MCF 10A (cell line): ENCODE measurements around the gene ARFGAP3. TPM values are rescaled to one million over a fixed set of nuclear protein-coding genes. Genes with fewer than 3 reads are reported as not detected.

Experiments used
- BruUV-seq: library from RNA; stranded (reverse); fragments of 400-500 nt; replicated peaks from 2 replicates; lab custom pipeline; 2021; lab: Mats Ljungman, UMichigan
- CTCF ChIA-PET: fragments of 300-600 bp; sonication (Branson Sonifier 250); formaldehyde crosslinking; extraction: SDS; loops from one replicate; lab custom pipeline; 2021; ENCODE audit warnings: antibody characterized with exemption, inconsistent platforms; lab: Yijun Ruan, JAX
- POLR2A ChIA-PET: fragments of 300-600, 350-650 bp; sonication (Branson Sonifier 250); formaldehyde crosslinking; extraction: SDS; loops from one replicate; lab custom pipeline; 2020; ENCODE audit warnings: antibody characterized with exemption, inconsistent platforms; lab: Yijun Ruan, JAX
- DNase-seq: peaks from one replicate; pipeline ENCODE4 v3.0.0-alpha.2; 2018; ENCODE audit not compliant: unreplicated experiment
- H3K27ac Mint-ChIP-seq: one replicate; pipeline ENCODE4 v1.8.0; 2022; ENCODE audit warnings: mild to moderate bottlenecking, low read depth, mixed read lengths; ENCODE audit not compliant: unreplicated experiment
- H3K27me3 Mint-ChIP-seq: one replicate; pipeline ENCODE4 v1.8.0; 2022; ENCODE audit warnings: mixed read lengths; ENCODE audit not compliant: insufficient read depth, unreplicated experiment
- H3K36me3 Mint-ChIP-seq: one replicate; pipeline ENCODE4 v1.8.0; 2022; ENCODE audit warnings: mild to moderate bottlenecking, moderate library complexity, mixed read lengths; ENCODE audit not compliant: insufficient read depth, unreplicated experiment
- H3K4me1 Mint-ChIP-seq: one replicate; pipeline ENCODE4 v1.8.0; 2022; ENCODE audit warnings: mixed read lengths; ENCODE audit not compliant: insufficient read depth, unreplicated experiment
- H3K4me3 Mint-ChIP-seq: one replicate; pipeline ENCODE4 v1.8.0; 2022; ENCODE audit warnings: mild to moderate bottlenecking, moderate library complexity, mixed read lengths; ENCODE audit not compliant: unreplicated experiment
- H3K9me3 Mint-ChIP-seq: one replicate; pipeline ENCODE4 v1.8.0; 2022; ENCODE audit warnings: mixed read lengths; ENCODE audit not compliant: unreplicated experiment
- CTCF ChIP-seq: fragments of 200-600 bp; IDR thresholded peaks from one replicate; pipeline ENCODE4 v1.8.0; 2022; ENCODE audit warnings: antibody characterized with exemption, mild to moderate bottlenecking; ENCODE audit not compliant: unreplicated experiment
- intact Hi-C: fragments of 100-400 bp; cut with micrococcal nuclease; formaldehyde crosslinking; loops from 2 replicates; pipeline ENCODE4 v1.14.1; 2022
- total RNA-seq: library from RNA; stranded (reverse); gene quantifications from 2 replicates; pipeline ENCODE4 v1.2.3, GENCODE V29; 2022

The ARFGAP3 gene
- total RNA-seq, 1 experiment from 2014 or later = 67.1 TPM

GRCh38 chr22:42904050-42904449 lies 47.0 kb upstream of the ARFGAP3 start:
- BruUV-seq = no TSS peak
- Mint-ChIP-seq H3K4me1 (peaks cover 39% of the 10 kb centered on the region), H3K27me3 (no peaks in the 10 kb centered on the region), H3K27ac (no peak overlapping the region), H3K36me3 (no peaks in the 10 kb centered on the region), H3K9me3 (no peaks in the 10 kb centered on the region), H3K4me3 (no peak overlapping the region)
- CTCF ChIA-PET = interaction anchor here (0.6 to 1.2 kb wide), 3 partner anchors 14 to 297 kb away, joined by 3 to 4 read pairs (median 3); no protein-coding TSS in a partner anchor
- intact Hi-C loops = no loop called here
- no peak for DNase-seq
- POLR2A ChIA-PET = no interaction called here
- TF ChIP-seq CTCF = no peak

- Mint-ChIP-seq H3K9me3 (no peaks in the 10 kb centered on the region), H3K27ac (no peak overlapping the region), H3K4me1 (peaks cover 32% of the 10 kb centered on the region), H3K27me3 (no peaks in the 10 kb centered on the region), H3K4me3 (no peak overlapping the region), H3K36me3 (no peaks in the 10 kb centered on the region)
- ChIA-PET CTCF (interaction anchor here (0.6 kb wide), 2 partner anchors 16 to 184 kb away, joined by 3 read pairs; no protein-coding TSS in a partner anchor), POLR2A (no interaction called here)
- no TSS peak for BruUV-seq
- TF ChIP-seq CTCF = no peak
- intact Hi-C loops = no loop called here
- DNase-seq = no peak
Measured at GRCh38 chr22:42902875-42903510, 45.9 kb upstream of the ARFGAP3 start.

- no peaks in the 10 kb centered on the region for H3K27me3 Mint-ChIP-seq
- peaks cover 4% of the 10 kb centered on the region for H3K36me3 Mint-ChIP-seq
- intact Hi-C loops = no loop called here
- no peak for DNase-seq
- no TSS peak for BruUV-seq
- H3K4me1 Mint-ChIP-seq = peaks cover 25% of the 10 kb centered on the region
- H3K27ac Mint-ChIP-seq = no peak overlapping the region
- ChIA-PET POLR2A (no interaction called here), CTCF (interaction anchor here (0.6 to 0.9 kb wide), 2 partner anchors 9 to 42 kb away, joined by 3 read pairs; no protein-coding TSS in a partner anchor)
- no peak overlapping the region for H3K4me3 Mint-ChIP-seq
- no peak for TF ChIP-seq CTCF
- H3K9me3 Mint-ChIP-seq = no peaks in the 10 kb centered on the region
Measured at GRCh38 chr22:42901790-42902508, 44.9 kb upstream of the ARFGAP3 start.

GRCh38 chr22:42897960-42898359 lies 40.9 kb upstream of the ARFGAP3 start:
- Mint-ChIP-seq H3K9me3 (no peaks in the 10 kb centered on the region), H3K27ac (no peak overlapping the region), H3K4me1 (no peaks in the 10 kb centered on the region), H3K4me3 (no peak overlapping the region), H3K27me3 (no peaks in the 10 kb centered on the region), H3K36me3 (peaks cover 20% of the 10 kb centered on the region)
- ChIA-PET CTCF (interaction anchor here (0.6 kb wide), 1 partner anchor 91 kb away, joined by 3 read pairs; no protein-coding TSS in a partner anchor), POLR2A (interaction anchor here (0.6 kb wide), 1 partner anchor 33 kb away, joined by 3 read pairs; no protein-coding TSS in a partner anchor)
- BruUV-seq = no TSS peak
- intact Hi-C loops = no loop called here
- no peak for DNase-seq
- TF ChIP-seq CTCF = no peak
